ENCODE data around the gene ECD.
"Not testable (repeated sequence)": the region's sequence is repeated elsewhere in the genome, so short reads cannot be mapped to it uniquely, and the experiment has no call there.

Gene ECD

DNA sequence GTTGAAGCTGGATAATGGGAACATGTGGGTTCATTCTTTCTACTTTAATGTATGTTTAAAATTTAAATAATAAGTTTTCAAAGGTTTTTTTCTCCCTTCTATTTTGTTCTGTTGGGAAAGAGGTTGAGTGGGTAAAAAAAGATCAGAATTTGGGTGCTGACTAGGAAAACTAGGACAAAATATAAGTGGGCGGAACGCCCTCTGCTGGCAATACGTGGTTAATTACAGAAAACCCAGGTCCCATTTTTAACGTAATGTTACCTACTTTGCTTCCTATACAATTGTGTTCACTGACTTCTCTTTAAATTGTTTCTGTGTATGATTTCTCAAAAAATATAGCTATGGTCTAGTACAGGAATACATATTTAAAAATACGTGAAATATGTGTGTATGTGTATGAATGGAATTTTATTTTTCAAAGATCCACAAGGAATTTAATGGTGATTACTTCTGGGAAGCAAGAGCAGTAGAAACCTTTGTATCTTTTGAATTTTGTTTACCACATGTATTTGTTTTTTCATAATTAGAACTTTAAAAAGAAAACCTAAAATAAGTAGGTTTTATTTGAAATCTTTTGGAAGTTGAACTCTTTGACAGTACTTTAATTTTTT is 8.7 kb downstream of the ECD start:
- peak; percentile 60 for DNase-seq

DNA sequence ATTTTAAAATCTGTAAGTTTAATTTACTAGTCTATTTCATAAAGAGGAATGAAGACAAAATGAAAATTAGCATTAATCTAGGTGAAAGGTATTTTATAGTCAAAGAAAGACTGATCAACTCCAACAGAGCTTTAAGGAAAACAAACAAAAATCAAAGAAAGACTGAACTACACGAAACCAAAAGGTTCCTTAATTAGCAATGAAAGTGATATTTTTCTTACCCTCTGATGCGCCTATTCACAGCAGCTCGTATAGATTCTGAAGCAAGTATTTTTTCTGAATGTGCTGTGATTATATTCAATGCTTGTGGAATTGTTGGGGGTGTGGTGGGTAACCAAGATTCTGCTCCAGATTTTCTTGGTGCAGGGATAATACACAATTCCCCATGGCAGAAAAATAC is 11.8 kb downstream of the ECD start:
- DNase-seq, result no peak

DNA sequence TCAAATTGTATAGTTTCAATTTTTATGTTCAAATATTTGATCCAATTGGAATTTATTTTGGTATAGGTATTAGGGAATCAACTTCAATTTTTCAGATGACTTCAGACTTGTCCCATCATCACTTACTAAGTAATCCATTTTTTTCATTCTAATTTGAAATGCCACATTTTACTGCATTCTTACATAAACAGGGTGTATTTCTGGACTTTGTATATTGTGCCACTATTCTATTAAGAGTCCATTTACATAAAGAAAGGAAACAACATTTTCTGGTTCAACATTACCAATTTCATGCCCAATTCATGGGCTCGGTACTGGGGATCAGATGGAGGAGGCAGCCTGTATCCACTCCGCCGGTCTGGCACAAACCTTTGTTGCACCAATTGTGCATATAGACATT is 15.8 kb downstream of the ECD start:
- DNase-seq, result no peak

DNA sequence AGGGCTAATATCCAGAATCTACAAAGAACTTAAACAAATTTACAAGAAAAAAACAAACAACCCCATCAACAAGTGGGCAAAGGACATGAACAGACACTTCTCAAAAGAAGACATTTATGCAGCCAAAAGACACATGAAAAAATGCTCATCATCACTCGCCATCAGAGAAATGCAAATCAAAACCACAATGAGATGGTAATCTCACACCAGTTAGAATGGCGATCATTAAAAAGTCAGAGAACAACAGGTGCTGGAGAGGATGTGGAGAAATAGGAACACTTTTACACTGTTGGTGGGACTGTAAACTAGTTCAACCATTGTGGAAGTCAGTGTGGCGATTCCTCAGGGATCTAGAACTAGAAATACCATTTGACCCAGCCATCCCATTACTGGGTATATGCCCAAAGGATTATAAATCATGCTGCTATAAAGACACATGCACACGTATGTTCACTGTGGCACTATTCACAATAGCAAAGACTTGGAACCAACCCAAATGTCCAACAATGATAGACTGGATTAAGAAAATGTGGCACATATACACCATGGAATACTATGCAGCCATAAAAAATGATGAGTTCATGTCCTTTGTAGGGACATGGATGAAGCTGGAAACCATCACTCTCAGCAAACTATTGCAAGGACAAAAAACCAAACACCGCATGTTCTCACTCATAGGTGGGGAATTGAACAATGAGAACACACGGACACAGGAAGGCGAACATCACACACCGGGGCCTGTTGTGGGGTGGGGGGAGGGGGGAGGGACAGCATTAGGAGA is 17.0 kb downstream of the ECD start:
- not testable (repeated sequence) for DNase-seq

DNA sequence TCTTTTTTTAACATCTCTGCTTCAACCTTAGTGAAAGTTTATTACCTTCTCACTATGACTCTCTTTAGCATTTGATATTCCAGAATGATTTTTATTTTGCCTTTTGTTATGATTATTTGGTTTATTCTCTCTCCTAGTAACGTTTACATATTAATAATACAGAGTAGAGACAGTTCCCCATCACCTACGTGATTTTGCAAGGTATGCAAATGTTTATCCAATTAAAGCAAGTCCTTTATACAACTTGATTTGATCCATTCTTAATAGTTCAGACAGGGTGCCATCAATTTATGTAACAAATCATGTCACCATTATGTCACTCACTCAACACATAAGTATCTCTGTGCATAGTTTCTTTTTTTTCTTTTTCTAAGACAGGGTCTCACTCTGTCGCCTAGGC is 26.2 kb downstream of the ECD start:
- DNase-seq, result no peak

DNA sequence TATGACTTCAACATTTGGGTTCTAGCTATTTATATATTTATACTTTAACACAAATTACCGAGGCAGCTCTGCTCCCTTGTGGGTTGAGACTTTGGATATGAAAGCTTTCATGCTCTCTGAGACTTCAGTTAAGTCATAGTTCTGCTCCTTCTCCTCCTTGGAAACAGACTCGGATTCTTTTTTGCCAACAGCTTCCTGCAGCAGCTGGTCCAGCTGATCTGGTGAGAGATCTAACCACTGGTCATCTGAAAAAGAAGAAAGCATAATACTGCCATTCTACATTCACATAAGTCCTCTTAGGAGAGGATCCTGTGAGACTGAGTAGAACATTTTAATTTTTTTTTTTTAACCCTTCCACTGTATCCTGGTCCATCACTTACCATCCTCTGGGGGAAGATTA is 28.6 kb downstream of the ECD start:
- no peak for DNase-seq

DNA sequence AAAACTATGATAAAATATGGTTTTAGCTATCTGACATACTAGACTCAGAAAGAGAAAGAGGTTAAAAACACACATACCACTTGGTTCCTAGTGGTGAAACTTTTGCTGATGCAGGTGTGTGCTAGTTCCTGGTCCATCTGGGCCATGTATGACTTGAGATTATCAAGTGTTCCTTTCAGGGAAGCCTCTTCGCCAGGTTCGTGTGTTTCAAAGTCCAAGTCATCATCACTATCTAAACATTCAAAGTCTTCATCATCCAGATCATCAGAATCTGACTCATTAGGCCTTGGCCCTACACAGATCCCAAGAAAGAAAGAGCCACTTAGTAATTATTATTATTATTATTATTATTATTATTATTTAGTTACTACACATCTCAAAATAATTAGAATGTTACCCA is 31.2 kb downstream of the ECD start:
- no peak for DNase-seq

DNA sequence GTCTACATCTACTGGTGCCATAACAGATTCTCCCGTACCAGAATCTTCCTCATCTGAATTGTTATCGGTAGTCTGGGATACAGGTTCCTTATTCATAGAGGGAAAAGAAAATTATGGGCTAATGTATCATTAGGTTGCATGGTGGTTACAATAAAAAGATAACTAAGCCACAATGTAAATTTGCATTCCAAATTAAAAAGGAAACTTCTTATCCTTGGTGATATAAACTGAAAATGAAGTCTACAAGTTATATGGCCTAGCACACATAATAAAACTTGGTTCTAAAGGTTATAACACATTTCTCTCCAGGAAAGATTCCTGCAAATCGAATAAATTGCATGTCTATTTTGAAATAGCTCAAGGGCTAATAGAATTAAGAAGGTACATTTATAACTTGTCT is 33.1 kb downstream of the ECD start:
- DNase-seq, result no peak

DNA sequence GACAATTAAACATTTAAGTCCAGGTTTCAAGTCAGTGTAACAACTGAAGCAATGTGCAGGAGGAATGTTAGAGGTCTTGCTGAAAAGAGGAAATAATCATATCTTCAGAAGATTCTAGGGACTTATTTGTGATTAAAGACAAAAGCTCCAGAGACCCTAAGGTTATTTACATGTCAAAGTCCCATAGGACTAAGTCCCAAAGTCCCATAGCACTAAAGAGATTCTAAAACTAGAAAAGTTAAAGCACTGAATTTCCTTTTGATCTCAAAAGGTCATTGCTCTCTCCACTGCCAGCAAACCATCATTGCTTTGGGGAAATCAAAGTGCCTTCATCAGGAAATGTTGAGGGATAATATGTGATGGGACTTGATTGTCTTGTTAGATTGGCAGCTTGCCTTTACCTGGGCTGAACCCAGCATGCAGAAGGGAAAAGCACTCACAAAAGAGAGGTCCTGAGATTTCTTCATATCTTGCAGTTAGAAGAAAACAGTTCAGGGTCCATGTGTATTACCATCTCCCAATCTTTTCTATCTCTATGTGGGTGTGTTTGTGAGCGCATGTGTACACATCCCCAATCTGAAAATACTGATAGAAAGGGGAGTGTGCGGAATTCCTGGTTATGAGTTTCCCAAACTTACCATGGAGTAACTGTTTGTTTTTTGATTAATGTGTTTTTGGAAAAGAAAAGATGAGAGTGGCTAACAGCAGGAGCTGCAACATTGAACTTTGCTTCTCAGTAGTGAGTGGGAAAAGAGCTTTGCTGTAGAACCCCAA is 35.7 kb downstream of the ECD start:
- no peak for DNase-seq

DNA sequence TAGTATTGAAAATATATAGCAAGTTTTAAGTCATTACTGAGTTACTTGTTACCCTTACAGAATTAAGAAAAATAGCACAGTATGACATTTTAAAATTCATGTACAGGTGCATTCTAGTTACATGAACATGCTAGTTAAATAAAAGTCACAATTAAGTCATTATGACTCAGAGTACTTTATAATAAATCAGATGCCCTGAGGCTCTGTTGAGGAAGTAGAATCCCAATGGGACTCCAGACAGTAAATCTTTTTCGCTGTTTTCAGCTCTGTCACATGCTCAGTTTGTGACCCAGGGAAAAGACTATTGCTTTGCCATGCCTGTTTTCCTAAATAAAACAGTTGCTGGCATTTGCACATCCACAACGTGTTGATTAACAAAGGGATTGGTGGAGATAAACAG is 36.5 kb downstream of the ECD start:
- DNase-seq, result no peak

DNA sequence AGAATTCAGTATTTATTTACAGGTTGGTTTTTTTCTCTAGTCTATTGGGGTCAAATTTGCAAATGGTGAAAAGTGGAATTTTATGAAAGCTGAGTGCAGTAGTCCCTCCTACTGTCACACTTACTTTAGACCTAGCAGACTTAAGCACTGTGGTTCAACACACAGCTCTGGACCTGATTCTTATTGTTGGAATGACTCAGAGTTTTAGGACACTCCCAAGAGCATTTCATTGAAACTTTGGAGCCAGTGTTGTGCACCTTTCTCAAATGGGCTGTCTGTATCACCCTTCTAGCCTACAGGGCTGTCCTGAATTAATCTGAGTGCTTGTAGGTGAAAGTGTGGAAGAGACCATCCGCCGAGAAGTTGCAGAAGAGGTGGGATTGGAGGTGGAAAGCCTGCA is 41.5 kb downstream of the ECD start:
- DNase-seq, result no peak

DNA sequence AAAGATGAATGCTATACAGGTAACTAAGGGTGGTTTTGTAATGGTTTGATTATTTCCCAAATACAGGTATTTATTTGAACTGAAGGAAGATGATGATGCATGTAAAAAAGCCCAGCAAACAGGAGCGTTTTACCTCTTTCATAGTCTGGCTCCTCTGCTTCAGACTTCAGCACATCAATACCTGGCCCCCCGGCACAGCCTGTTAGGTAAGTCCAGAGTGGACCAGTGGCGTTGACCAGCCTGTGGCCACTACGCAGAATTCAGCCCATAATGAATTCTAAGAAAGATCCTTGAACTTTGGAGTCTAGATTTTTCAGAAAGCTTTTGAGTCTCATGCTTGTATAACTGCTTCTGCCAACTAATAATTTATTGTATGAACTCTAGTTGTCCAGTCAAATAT is 47.9 kb downstream of the ECD start:
- no peak for DNase-seq

DNA sequence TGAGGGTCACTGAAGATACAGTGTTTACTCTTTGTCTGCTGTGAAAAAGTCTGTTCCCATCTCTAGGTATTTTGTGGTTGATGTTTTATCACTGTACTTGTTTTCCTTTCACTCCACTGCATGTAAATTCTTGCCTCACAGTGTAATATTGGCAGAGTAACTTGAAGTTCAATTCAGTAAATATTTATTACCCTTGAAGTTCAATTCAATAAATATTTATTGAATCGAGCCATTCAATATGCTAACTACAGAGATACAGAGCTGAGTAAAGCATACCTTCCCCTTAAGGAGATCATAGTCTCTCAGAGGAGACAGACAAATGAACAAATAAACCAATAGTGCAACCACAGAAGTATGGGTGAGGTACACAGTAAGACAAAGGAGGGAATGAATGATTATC is 48.4 kb downstream of the ECD start:
- no peak for DNase-seq

DNA sequence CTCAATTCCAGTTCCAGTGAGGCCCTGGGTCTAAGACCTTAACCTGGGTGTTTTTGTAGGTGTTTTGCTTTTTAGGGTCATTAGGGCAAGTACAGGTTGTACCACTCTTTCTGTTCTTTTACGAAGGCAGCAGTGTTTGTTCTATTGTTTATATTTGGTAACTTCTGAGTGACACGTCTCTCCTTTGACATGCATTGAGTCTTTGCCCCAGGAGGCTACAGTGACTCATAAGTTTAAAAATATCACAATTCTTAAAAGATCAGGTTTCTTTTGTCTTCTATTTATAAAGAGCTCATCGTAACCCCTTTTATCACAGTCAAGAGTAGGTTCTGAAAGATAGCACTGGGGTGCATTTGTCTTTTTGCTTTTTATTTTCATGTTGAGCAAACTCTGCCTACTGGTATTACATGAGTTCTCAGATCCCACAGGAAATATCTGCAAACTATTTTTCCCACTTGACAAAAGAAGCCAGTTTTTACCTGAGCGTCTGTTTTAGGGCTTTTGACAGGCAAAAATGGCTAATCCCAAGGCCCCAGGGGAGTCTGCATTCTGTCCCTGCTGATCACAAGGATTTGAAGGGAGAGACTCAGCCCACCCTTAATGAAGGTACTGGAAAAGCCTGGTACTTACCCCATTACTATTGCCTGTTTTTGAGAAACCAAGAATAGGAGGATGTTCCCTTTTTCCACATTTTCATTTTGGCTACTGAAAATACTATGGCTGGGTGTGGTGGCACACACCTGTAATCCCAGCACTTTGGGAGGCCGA is 49.6 kb downstream of the ECD start:
- DNase-seq, result no peak

DNA sequence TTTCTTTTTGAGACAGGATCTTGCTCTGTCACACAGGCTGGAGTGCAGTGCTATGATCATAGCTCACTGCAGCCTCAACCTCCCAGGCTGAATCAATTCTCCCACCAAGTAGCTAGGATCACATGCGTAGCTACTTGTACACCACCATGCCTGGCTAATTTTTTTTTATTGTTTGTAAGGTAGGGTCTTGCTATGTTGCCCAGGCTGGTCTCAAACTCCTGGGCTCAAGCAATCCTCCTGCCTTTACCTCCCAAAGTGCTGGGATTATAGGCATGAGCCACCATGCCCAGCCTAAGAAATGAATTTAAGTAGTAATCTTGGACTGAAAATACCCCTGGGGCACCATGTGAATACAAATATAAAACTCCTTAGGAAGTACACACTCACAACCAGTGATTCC is 51.8 kb downstream of the ECD start:
- no peak for DNase-seq

DNA sequence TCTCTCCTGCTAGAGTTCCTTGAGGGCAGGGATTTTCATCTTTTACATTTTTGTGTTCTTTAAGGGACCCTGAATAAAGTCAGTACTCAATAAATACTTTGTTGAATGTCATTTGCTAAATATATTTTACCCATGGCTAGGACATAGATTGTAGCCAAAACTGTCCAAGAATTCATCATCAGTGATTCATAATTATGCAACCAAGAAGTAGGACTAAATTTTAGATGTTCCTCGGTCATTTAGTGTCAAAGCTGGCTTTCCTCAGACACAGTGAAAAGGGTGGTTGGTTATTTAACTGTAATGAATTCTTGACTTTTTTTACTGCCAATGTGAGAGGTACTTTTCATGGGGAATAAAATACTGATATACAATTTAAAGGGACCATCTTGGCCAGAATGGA is 54.3 kb downstream of the ECD start:
- no peak for DNase-seq

DNA sequence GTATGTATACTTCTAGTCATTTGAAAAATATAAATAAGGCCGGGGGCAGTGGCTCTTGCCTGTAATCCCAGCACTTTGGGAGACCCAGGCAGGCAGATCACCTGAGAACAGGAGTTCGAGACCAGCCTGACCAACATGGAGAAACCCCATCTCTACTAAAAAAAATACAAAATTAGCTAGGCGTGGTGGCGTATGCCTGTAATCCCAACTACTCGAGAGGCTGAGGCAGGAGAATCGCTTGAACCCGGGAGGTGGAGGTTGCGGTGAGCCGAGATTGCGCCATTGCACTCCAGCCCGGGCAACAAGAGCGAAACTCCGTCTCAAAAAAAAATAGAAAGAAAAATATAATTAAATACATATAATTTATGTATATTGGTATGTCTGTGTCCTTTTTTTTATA is 55.8 kb downstream of the ECD start:
- DNase-seq, result not testable (repeated sequence)

DNA sequence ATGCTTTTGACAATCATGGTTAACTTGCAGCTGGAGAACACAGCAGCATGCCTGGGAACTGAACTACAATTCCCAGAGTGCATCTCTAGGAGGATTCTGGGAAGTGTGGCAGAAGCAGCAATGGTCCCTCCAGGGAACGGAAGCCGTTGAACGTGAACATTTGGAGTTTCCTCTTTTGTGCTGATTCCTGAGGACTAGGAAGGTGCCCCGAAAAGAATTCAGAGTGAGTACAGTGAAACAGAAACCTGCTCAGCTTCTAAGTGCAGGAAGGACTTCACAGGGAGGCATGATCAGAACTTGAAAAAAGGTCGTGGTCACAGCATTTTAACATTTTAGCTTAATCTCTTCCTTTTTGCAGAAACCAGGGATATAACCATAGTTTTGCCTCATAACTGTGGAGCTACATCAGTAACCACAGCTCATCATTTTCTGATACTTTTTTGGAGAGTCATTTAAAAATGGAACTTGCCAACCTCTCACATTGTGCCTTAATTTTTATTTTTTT is 57.4 kb downstream of the ECD start, which contains the start of gene NUDT13:
Gene NUDT13 (plus strand): TSS at position 111 of the 505 bp plus-strand sequence. CDS start 3,911 bp downstream, outside the sequence.
- peak; percentile 41 for DNase-seq

DNA sequence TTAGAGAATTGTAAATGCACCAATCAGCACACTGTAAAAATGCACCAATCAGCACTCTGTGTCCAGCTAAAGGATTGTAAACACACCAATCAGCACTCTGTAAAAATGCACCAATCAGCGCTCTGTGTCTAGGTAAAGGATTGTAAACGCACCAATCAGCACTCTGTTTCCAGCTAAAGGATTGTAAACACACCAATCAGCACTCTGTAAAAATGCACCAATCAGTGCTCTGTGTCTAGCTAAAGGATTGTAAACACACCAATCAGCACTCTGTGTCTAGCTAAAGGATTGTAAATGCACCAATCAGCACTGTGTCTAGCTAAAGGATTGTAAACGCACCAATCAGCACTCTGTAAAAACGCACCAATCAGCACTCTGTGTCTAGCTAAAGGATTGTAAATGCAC is 58.6 kb downstream of the ECD start:
- not testable (repeated sequence) for DNase-seq

DNA sequence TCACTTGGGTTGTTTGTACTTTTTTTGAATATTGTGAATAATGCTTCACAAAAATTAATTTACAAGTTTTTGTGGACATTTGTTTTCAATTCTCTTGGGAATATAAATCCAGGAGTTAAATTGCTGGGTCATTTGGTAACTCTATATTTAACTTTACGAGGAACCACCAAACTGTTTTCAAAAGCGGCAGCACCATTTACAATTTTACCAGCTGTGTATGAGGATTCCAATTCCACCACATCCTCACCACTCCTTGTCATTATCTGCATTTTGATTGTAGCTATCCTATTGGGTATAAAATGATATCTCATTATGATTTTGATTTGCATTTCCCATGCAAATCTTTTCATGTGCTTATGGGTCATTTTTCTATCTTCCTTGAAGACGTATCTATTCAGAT is 61.5 kb downstream of the ECD start:
- DNase-seq, result no peak

DNA sequence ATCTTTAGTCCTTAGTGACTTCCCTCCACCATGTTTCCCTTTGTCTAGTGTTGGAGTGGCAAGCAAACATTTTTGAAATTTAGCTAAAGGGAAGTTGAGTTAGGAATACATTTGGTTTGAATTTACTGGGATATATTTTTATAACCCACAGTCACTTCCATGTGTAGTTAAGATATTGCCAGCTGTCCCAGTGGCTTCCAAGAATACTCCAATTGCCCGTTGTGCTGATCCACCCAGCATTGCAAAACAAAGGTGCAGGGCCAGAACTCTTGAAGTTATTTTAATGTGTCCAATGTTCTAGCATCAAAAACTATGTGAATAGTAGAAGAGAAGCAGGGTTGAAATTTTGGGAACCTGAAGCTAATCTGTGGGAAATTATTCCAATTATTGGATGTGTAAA is 68.7 kb downstream of the ECD start:
- no peak for DNase-seq

DNA sequence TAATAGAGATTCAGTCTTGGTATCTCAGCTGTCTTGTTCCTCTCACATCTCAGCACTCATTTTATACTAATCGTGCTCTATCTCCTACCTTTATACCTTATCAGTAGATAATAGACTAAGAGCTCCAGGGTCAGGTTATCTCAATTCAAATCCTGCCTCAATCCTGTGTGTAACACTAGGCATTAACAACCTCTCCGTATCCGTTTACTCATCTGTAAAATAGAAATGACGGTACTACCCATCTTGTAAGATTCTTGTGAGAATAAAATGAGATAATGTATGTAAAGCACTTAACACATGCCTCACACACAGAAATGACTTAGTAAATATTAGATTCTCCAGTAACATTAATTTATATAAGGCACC is 70.5 kb downstream of the ECD start:
- DNase-seq, result no peak

All from activated CD4-positive, alpha-beta T cell treated with anti-CD3 and anti-CD28 coated beads, Interleukin-2, amount 50 U/mL, for 1 hour (primary cell).